Measurements from ENCODE around the gene APBB2. TPM values are rescaled to one million over a fixed set of nuclear protein-coding genes. Genes with fewer than 3 reads are reported as not detected.

Gene APBB2
- total RNA-seq, 1 experiment from 2014 or later = 49.0 TPM

DNA sequence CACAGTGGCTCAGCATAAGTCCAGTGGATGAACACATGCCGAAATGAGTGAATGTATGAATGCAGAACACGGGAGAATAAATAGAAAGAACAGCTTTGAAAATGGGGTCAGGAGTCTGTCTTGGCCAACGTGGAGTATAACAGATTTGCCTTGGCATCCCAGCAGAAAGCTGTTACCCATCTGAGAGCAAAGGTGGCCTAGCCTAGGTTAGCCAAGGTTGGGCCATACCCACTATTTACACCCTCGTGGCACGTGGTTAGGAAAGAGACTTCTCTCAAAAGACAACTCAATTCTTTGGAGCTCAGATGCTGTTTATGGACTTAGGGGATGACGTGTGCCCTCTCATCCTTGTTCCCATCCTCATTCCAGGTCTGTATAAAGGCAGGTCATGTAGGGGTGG, 337.3 kb downstream of the APBB2 start:
- no peak overlapping the region for H3K4me3 Mint-ChIP-seq
- no peaks in the 10 kb centered on the region for H3K9me3 Mint-ChIP-seq
- DNase-seq (ENCODE audit: low spot score) = no peak
- TF ChIP-seq SOX15 (CRISPR knock-in tag; IDR thresholded peaks at IDR 0.05) (no peak), ELF4 (CRISPR knock-in tag; IDR thresholded peaks at IDR 0.05; ENCODE audit: low read depth) (no peak), ESRRA (CRISPR knock-in tag; IDR thresholded peaks at IDR 0.05; ENCODE audit: borderline replicate concordance) (no peak), SMAD4 (CRISPR knock-in tag; IDR thresholded peaks at IDR 0.05) (no peak), MXD4 (CRISPR knock-in tag; IDR thresholded peaks at IDR 0.05; ENCODE audit: borderline replicate concordance) (no peak), ZNF423 (CRISPR knock-in tag; IDR thresholded peaks at IDR 0.05) (no peak), ZNF532 (CRISPR knock-in tag; IDR thresholded peaks at IDR 0.05; ENCODE audit: borderline replicate concordance) (no peak), SMAD3 (CRISPR knock-in tag; IDR thresholded peaks at IDR 0.05; ENCODE audit: borderline replicate concordance) (no peak), ZNF396 (CRISPR knock-in tag; IDR thresholded peaks at IDR 0.05; ENCODE audit: borderline replicate concordance) (no peak), TP53 (CRISPR knock-in tag; IDR thresholded peaks at IDR 0.05) (no peak), NR2C2 (CRISPR knock-in tag; IDR thresholded peaks at IDR 0.05) (no peak), JAZF1 (CRISPR knock-in tag; IDR thresholded peaks at IDR 0.05) (no peak), ZNF263 (CRISPR knock-in tag; IDR thresholded peaks at IDR 0.05; ENCODE audit: low read depth) (no peak)
- TF ChIP-seq, protein P1, sequence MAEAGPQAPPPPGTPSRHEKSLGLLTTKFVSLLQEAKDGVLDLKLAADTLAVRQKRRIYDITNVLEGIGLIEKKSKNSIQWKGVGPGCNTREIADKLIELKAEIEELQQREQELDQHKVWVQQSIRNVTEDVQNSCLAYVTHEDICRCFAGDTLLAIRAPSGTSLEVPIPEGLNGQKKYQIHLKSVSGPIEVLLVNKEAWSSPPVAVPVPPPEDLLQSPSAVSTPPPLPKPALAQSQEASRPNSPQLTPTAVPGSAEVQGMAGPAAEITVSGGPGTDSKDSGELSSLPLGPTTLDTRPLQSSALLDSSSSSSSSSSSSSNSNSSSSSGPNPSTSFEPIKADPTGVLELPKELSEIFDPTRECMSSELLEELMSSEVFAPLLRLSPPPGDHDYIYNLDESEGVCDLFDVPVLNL (CRISPR knock-in tag; IDR thresholded peaks at IDR 0.05; ENCODE audit: borderline replicate concordance, low read depth) = no peak
- TF ChIP-seq, protein P2, sequence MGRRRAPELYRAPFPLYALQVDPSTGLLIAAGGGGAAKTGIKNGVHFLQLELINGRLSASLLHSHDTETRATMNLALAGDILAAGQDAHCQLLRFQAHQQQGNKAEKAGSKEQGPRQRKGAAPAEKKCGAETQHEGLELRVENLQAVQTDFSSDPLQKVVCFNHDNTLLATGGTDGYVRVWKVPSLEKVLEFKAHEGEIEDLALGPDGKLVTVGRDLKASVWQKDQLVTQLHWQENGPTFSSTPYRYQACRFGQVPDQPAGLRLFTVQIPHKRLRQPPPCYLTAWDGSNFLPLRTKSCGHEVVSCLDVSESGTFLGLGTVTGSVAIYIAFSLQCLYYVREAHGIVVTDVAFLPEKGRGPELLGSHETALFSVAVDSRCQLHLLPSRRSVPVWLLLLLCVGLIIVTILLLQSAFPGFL (CRISPR knock-in tag; IDR thresholded peaks at IDR 0.05; ENCODE audit: borderline replicate concordance) = no peak
- peaks cover 13% of the 10 kb centered on the region for H3K4me1 Mint-ChIP-seq
- ChIA-PET CTCF (interaction anchor here (1.5 kb wide), 1 partner anchor 36 kb away, joined by 5 read pairs; no protein-coding TSS in a partner anchor), POLR2A (no interaction called here)
- peaks cover 8% of the 10 kb centered on the region; the same call in 1 of the 2 replicates for H3K36me3 Mint-ChIP-seq
- ATAC-seq = no peak
- H3K27me3 Mint-ChIP-seq (ENCODE audit: low read depth) = no peaks in the 10 kb centered on the region
- no peak overlapping the region for H3K27ac Mint-ChIP-seq

- H3K4me1 Mint-ChIP-seq = peaks cover 13% of the 10 kb centered on the region
- ChIA-PET POLR2A (no interaction called here), CTCF (interaction anchor here (0.6 to 3.5 kb wide), 6 partner anchors 9 to 35 kb away, joined by 3 to 18 read pairs (median 6); no protein-coding TSS in a partner anchor)
- H3K27ac Mint-ChIP-seq = peak overlapping the region; percentile 21; the same call in 1 of the 2 replicates
- peaks cover 4% of the 10 kb centered on the region; the same call in 1 of the 2 replicates for H3K36me3 Mint-ChIP-seq
- H3K27me3 Mint-ChIP-seq (ENCODE audit: low read depth) = no peaks in the 10 kb centered on the region
- DNase-seq (ENCODE audit: low spot score) (no peak), ATAC-seq (no peak)
- no peaks in the 10 kb centered on the region for H3K9me3 Mint-ChIP-seq
- no peak overlapping the region for H3K4me3 Mint-ChIP-seq
- no peak for TF ChIP-seq ATF2 (CRISPR knock-in tag; IDR thresholded peaks at IDR 0.05; ENCODE audit: borderline replicate concordance, low read depth)
- no peak for TF ChIP-seq TEAD1 (CRISPR knock-in tag; IDR thresholded peaks at IDR 0.05)
- no peak for TF ChIP-seq E2F1 (CRISPR knock-in tag; IDR thresholded peaks at IDR 0.05)
- TF ChIP-seq GABPB1 (CRISPR knock-in tag; IDR thresholded peaks at IDR 0.05) = no peak
- TF ChIP-seq ZNF532 (CRISPR knock-in tag; IDR thresholded peaks at IDR 0.05; ENCODE audit: borderline replicate concordance) = no peak
- no peak for TF ChIP-seq CREB1 (CRISPR knock-in tag; IDR thresholded peaks at IDR 0.05)
- no peak for TF ChIP-seq ZNF317 (CRISPR knock-in tag; IDR thresholded peaks at IDR 0.05; ENCODE audit: borderline replicate concordance, low read depth)
These were observed 338.7 kb downstream of the APBB2 start for GRCh38 chr4:40875507-40876150.
